Measurements from ENCODE around the gene CUL7.
"Not testable (repeated sequence)": the region's sequence is repeated elsewhere in the genome, so short reads cannot be mapped to it uniquely, and the experiment has no call there.

The CUL7 gene

DNA sequence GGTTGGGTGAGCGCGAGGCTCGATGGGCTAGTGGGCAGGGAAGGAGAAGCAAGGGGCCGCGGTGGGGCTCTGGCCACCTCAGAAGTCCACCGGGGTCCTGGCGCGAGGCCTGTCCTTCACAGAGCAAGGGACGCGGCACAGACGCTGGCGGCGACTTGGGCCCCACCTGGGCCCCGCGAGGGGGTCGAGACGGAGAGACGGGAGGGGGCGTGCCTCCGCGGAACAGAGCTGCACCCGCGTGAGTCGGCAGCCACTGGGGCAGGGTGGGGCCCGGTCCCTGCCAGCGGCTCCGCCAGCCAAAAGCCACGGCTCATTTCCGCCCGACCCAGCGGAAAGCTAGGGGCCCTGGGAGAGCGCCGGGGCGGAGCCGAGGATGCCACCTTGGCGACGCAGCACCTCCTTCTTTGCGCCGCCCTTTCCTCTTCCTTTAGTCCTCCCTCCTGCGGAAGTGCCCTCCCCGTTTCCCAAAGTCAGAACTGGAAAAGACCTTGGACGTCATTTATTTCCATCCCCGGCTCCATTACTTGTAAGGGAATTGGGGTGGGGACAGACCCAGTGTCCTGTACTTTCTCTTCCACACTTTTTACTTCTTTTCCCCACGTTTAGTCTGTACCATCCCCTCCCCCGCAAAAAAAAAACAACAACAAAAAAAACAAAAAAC lies at the start of gene CUL7:
Gene CUL7, minus strand, starts transcription at position 307 of the 661 bp plus-strand sequence. CDS start 1,063 bp downstream, outside the sequence.
- peak; percentile 78 to 85 for DNase-seq

DNA sequence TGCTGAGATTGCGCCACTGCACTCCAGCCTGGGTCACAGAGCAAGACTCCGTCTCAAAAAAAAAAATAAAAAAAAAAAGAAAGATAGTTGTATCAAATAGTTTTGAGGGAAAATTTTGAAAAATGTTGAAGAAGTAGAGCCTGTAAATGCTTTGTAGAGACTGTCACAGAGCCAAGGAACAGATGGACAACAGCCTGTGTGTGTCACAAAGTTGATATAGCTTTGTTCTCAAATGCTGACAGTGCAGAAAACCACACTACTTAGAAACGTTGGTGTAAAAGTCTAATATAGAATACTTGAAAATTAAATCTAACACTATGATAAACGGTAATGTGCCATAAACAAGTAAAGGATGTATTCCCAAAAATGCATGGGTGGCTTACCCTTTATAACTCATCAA lies 47.8 kb upstream of the CUL7 start:
- no peak for DNase-seq

DNA sequence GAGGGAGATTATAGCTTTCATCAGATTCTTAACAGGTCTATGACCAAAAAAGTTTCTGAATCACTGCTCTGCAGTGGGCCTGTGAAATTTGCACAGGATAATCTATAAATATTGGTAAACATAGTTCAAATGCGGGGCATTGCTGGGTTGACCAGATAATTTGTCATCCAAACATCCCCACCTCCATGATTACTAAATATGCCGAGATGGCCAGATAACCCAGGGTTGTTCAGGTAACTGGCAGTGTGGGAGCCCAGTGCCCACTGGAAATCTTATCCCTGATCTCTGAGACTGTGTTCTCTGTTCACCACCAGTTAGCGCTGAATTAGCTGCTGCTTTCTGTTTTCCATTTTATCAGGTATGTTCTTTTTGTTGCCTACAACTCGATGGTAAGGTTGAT lies 43.9 kb upstream of the CUL7 start:
- DNase-seq: no peak

DNA sequence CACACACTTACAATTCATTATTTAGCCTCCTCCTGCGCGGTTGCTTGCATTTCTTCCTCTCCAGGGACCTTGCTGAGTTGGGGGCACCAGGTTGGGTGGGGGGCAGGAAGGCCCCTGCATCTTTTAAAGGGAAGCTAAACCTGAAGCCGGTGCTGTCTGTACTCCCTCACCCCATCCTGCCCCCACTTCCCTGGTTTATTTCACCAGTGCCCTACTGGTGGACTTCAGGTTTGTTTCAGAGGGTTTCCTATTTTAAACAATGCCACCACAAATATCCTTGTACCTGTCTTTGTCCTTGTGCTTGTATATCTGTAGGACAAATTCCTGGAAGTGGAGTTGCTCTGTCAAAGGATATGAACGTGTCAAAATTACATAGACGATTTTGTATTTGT lies 43.4 kb upstream of the CUL7 start:
- DNase-seq: no peak

DNA sequence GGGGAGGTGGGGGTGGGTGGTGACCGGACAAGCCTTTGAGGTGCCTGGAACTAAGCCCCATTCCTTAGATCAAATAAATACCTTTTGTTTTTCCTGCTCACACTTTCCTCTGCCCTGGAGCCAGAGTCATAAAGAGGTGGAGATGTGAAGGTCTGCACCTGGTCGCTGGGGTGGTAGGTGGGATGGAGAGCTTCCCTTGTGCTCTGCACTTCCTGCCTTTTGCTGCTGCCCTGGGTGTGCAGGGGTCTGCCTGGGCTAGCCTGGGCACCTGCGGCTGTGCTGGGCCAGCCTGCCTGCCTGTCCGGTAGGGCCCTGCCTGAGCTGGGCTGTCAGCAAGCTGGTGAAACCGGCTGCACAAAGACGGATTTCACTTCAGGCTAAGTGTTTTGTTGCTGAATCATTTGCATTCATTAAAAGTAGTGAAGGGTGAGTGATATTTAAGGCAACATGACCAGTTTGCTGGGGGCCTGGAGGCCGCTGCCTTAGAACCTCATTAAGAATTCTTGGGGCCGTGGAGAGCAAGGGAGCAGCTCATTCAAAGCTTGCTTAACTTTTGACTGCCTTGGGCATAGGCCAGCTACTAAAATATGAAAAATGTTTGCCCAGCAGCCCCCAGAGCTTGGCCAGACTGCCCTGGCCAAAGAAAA lies 42.9 kb upstream of the CUL7 start:
- no peak for DNase-seq

DNA sequence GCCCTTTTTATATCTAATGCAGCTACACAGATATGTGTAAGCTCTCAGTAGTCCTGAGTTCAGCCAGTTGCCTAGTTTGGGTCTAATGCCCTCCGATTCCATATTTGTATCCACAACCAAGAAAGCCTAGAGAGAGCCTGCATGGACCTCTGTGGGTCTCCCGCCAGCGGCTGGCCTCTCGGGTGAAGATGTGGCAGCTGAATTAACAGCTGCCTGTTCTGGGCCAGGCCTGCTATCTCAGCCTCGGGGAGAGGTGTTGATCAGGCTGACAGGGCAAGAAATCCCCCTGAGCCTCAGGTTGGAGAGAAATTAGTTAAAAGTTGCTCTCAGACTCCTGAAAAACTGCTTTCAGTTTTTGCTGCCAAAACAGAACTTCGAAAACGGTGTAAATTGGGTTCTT lies 42.3 kb upstream of the CUL7 start:
- DNase-seq: no peak

DNA sequence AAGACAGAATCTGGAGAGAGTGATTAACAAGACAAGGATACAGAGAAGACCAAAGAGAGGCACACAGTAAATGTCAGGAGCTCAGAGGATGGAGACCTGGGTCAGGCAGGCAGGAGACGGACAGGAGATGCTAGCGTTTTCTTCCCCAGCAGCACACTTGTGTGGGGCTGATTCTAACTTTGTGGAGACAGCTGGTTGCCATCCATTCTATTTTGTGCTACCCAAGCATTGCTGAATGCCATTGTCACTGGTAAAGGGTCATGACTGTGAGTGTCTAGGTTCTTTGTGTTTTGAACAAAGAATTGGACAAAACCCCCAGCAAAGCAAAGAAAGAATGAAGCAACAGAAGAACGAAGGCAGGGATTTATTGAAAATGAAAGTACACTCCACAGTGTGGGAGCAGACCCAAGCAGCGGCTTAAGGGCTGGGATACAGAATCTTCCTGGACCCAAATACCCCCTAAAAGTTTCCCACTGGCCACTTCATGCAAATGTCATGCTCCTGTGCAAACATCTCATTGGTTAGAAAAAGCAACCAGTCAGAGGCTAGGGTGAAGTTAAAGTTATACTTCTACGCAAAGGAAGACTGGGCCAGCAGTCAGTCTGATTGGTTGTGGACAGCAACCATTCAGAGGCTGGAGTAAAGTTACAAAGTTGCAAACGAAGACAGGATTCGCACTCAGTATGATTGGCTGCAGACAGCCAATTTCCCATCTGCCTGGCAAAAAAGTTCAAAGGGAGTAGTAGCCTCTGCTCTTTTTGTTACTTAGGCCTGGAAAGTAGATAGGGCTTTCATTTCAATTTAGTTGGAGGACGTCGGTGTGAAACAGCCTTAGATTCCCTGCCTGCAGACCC lies 40.0 kb upstream of the CUL7 start:
- DNase-seq: no peak

DNA sequence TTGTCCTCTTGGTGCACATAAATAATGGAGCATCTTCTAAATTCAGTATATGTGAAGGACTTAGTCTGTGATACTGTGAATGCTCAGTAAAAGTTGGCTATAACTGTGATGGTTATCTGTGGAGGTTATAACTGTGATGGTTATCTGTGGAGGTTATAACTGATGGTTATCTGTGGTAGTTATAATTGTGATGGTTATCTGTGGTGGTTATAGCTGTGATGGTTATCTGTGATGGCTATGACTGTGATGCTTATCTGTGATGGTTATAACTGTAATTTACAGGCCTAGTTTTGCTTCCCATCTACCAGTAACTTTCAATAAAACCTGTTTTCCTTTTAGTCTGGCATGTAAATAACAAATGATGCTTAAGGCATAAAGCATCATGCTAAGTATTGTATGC lies 39.0 kb upstream of the CUL7 start:
- no peak for DNase-seq

DNA sequence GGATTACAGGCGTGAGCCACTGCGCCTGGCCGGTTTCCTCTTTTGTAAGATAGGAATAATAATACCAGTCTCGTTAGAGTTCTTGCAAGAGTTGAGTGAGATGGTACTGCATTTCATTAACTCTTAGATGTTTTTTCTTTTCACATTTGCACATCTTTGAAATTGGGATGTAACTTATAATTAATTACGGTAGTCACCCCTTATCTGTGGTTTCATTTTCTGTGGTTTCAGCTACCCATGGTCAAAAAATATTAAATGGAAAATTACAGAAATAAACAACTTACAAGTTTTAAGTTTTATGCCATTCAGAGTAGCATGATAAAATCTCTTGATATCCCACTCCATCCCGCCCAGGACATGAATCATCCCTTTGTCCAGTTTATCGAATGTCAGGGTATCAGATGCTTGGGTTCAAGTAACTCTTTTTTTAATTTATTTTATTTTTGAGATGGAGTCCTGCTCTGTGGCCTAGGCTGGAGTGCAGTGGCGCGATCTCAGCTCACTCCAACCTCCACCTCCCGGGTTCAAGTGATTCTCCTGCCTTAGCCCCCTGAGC lies 37.9 kb upstream of the CUL7 start:
- no peak for DNase-seq

DNA sequence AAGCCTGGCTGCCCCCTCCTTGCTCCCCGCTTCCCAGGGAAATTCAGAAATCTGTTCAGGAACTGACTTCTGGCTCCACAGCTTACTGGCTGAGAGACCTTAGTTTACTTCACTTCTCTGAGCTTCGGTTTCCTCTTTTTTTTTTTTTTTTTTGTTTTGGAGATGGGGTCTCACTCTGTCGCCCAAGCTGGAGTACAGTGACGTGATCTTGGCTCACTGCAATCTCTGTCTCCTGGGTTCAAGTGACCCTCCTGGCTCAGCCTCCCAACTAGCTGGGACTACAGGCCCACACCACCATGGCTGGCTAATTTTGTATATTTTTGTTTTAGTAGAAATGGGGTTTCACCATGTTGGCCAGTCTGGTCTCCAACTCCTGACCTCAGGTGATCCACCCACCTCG lies 37.4 kb upstream of the CUL7 start:
- no peak for DNase-seq

DNA sequence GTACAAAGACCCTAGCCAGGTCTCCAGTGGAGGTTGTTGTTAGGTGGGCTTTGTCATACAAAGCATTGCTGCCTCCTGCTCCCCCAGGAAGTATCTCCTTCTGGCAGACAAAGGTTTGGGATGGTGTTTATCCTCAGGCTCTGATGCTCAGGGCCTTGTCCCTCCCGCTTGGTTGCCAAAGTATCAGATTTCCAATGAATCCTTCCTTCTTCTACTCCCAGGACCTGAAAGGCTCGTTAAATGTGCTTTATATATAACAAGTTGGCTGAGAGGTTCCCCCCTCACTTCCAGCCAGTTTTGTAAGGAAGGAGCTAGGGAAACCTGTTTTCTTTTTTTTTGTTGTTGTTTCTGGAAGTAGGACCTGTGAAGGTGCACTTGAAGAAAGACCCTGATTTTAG lies 36.9 kb upstream of the CUL7 start:
- no peak for DNase-seq

DNA sequence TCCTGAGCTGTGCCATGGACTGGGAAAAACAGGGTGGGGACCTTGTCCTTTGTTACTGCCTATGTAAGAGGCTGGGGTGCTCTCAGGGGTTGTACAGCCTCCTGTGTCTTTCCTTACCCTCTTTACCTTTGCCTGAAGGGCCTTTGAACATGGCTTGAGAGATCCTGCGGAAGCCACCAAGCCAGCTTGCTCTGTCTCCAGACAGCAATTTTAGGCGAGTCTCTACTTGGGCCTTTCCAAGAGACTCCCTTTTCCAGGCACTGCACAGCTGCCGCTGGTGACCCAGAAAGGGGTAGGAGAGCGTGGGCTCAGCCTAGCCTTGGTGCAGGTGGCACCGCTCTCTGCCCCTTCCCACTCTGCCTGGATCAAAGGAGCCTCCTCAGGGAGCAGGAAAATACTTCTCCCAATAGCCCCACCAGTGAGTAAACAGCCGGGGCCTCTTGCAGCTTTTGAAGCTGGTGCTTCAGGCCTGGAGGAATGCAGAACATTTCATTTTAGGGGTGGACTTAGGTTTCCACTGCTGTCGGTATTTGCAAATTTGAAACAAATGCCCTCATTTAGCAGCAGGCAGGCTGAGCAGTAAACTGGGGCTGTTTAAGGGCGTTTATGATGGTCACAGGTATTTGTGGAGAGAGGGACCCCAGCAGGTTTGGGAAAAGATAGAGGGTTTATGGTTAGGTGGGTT lies 36.4 kb upstream of the CUL7 start:
- DNase-seq: no peak

DNA sequence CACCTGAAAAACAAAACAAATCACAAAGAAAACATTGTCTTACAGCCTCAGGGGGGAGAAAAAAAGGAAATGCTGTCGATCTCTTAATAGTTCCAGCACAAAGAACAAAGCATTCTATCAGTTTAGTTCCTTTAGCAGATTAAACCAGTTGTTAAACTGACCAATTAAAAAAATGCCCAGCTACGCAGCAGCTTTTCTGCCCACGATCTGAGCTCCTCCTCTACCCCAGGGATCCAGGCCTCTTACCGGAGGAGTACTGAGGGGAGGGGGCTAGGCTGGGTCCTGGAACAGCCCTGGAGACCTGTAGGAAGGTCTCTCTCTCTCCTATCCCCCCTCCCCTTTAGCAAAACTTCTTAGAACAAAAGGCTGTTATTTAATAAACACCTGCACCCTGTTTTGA lies 35.8 kb upstream of the CUL7 start:
- no peak for DNase-seq

DNA sequence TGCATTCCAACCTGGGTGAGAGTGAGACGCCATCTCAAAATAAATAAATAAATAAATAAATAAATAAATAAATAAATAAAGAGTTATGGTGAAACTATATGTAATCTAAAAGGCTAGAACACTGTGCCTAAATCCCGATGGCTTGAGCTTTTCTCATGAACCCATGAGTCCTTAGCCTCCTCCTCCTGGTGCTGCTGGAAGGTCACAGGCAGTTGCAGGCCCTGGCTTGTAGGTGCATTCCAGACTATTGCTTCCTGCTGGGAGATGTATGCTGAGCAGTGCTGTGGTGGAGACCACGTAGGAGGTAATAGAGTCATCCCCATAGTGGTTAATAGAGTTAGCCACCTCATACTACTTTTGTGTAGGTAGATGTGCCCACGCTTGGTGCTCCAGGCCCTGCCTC lies 35.0 kb upstream of the CUL7 start:
- DNase-seq: no peak

DNA sequence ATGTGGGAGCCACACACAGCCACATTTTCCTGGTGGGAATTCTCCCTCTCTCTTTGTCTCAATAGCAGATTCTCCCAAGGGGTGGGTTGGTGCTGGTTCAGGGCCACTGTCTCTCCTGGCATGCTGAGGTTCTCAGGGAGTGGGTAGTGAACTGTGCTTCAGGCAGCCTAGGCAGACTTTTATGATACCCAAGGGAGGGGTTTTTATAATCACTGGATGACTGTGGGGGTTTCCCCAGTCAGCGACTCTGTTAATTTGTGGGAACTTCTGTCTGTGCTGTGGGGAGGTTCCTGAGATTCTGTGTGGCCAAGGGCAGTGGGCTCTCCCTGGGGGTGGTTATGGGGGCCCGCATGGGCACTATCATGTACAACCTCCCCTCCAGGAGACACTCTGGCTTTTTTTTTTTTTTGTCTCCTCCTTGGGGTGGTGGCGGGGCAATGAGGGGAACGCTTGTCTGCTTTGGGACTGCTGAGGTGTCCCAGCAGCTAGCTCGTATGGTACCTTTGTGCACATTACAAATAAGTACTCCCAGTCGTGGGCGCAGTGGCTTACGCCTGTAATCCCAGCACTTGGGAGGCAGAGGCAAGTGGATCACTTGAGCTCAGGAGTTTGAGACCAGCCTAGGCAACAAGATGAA lies 32.5 kb upstream of the CUL7 start:
- DNase-seq: no peak

DNA sequence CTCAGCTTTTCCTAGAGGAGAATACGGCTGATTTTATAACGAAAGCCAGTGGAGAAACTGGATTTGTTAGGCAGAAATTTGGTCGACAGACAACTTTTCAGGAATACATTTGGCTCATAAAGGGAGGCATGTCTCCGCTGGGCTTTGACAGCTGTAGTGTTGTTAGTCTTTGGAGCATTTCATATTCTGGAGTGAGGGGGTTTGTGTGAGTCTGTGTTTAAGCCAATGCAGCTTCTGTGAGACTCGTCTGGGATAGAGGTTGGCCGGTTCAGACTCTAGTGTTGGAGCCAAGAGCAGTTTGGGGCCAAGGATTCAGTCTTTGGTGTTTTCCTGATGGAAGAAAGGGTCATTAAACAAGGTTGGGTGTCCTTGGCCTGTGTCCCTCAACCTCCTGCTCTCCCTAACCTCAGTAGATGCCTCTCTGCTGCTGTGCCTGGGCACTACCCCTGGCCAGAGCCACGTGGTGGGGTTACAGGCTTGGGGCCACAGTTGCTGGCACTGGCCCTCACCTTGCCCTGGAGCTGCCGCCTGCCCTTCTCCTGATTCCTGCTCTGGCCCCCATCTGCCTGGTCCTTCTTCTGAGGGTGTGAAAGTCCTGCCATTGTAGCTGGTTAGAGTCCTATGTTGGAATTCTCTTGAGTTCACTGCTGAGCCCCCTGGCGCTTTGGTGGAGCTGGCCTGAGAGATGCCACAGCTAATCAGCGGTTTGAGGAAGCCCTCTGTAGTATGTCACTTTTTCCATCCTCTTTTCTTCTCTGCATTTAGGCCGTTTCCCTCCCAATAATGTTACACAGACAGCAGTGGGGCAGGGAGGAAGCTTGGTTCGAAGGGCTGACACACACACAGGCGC lies 29.4 kb upstream of the CUL7 start:
- DNase-seq: no peak

DNA sequence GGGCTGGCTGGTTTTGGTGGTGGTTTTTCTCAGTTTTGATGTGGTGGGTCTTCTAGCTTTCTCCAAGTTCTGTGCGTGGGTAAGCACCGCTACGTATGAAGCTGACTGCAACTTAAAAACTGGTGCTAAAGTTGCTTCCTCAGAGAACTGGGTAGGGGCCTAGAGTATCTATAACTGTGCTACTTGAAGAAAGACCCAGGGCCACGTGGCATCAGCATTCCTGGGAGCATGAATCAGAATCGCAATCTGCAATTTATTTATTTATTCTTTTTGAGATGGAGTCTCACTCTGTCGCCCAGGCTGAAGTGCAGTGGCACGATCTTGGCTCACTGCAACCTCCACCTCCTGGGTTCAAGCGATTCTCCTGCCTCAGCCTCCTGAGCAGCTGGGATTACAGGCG lies 28.3 kb upstream of the CUL7 start:
- not testable (repeated sequence) for DNase-seq

DNA sequence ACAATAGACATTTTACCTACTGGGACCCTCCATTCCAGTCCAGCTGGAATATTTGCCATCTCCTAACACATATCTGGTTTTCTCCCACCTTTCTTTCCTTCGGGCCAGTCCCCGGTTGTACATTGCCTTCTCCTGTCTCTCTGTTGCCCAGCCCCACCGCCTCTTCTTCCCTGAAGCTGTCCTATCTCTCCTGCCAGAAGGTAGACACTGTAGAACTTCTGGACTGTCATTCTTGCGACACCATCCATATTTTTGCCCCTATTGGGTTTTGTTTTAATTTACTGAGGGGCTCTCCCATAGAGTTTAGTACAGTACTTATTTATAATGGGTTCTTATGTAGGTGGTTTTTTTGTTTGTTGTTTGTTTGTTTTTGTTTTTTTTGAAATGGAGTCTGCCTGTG lies 27.4 kb upstream of the CUL7 start:
- DNase-seq: no peak

DNA sequence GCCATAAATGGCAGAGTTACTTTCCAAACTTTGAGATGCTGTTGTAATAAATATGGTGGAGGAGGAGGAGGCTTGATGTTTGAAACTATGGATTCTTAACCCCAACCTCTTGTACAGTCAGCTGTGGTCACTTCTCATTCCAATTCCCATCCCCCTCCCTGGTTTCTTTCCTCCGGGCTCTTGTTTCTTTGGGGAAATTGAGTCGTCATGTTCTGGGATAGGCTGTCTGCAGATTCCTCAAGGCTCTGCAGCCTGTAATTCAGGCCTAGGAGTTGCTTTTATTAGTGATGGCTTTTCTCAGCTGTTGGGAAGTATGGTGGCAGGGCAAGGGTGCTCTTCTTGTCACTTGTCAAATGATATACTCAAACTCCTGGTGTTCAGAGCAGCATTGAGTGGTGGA lies 25.0 kb upstream of the CUL7 start:
- no peak for DNase-seq

DNA sequence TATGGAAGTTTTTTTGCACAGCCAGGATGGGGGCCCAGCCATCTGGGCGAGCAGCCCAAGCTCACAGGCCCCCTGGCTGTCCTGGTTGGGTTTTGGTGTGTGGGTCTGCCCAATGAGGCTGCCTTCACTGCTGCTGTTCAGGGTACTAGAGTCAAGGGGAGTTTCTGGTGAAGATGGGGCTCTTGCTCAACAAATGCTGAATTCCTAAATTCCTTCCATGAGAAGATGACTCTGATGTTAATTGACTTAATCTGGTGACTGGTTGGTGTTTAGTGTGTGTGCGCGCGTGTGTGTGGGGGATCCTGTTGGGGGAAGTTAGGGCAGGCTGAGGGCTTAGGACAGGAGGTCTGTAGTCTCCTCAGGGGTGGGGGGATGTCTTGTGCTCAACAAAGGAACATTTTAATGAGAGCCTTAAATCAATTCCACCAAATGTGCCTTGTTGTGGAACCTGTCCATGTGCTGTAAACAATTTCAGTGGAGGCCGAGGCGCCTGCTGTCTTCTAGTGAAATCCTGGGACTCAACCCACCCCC lies 24.4 kb upstream of the CUL7 start:
- DNase-seq: no peak

DNA sequence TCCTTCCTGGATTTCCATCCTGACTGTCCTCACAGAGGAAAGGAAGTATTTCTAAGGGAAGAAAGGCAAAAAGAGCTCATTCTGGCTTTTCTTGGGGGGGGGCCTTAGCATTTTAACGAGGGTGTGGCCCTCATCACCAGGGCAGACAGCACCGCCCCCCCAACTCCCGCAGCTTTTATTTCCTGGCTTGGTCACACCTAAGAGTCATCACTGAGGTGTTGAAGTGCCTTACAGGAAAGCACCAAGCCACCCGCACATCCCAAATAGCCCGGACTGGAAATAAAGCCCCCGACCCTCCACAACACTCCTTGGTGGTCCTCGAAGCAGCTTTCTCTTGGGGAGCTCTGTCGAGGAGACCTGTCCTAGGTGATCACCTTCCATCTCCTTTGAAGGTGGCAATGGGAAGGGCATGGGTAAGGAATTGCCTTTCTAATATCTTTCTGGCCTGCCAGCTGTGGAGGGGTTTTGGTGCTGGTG lies 23.7 kb upstream of the CUL7 start:
- DNase-seq: no peak

Data from NCI-H1930 (cell line).